Cardiac muscle cell (in vitro differentiated cells and primary cell): ENCODE measurements around the gene CHST14. TPM values are rescaled to one million over a fixed set of nuclear protein-coding genes. Genes with fewer than 3 reads are reported as not detected.
A peak's percentile ranks its signal among the peaks of the same experiment; 100 is the strongest.

ENCODE experiments used
- DNase-seq, 2 donors: peaks; one replicate each; pipeline versions ENCODE4 v3.0.0 to v3.0.0-alpha.2; 2010 to 2017; ENCODE audit warnings: low read depth in 1 of 2, low spot score in 1 of 2
- H3K27ac ChIP-seq: fragments of 200-600 bp; sonication (generic); 2 replicates; pipeline ENCODE4 v1.5.1; 2016
- H3K27me3 ChIP-seq: fragments of 200-600 bp; sonication (generic); 2 replicates; pipeline ENCODE4 v1.6.0; 2016; ENCODE audit warnings: control low read depth
- H3K36me3 ChIP-seq: fragments of 200-600 bp; sonication (generic); 2 replicates; pipeline ENCODE4 v1.5.1; 2016; ENCODE audit warnings: control low read depth
- H3K4me1 ChIP-seq: fragments of 200-600 bp; sonication (generic); 2 replicates; pipeline ENCODE4 v1.8.1; 2017; ENCODE audit warnings: low read depth, mild to moderate bottlenecking, mixed run types
- H3K4me3 ChIP-seq: fragments of 200-600 bp; sonication (generic); 2 replicates; pipeline ENCODE4 v1.5.1; 2016; ENCODE audit warnings: mild to moderate bottlenecking
- H3K9me3 ChIP-seq: fragments of 200-600 bp; sonication (generic); 2 replicates; pipeline ENCODE4 v1.5.1; 2017; ENCODE audit warnings: low read depth, mild to moderate bottlenecking, control low read depth
- polyA plus RNA-seq: library from polyadenylated mRNA; unstranded; fragments of >200 nt; fragmentation: Nextera tagmentation; extraction: Ambion mirVana; gene quantifications from 2 replicates; pipeline ENCODE4 v1.2.1, GENCODE V29; 2016
- total RNA-seq: library from RNA; depleted of rRNA; stranded (reverse); fragments of >200 nt; gene quantifications from 2 replicates; pipeline ENCODE4 v1.2.3, GENCODE V29; 2016
- TF ChIP-seq, protein P1 (sequence below): IDR thresholded peaks from 2 replicates; pipeline ENCODE4 v1.5.1; 2012; ENCODE audit warnings: low read depth, mild to moderate bottlenecking, low read length

Gene CHST14, protein sequence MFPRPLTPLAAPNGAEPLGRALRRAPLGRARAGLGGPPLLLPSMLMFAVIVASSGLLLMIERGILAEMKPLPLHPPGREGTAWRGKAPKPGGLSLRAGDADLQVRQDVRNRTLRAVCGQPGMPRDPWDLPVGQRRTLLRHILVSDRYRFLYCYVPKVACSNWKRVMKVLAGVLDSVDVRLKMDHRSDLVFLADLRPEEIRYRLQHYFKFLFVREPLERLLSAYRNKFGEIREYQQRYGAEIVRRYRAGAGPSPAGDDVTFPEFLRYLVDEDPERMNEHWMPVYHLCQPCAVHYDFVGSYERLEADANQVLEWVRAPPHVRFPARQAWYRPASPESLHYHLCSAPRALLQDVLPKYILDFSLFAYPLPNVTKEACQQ
- total RNA-seq (18.3 and 24.4 TPM in 2 replicates), polyA plus RNA-seq (22.1 and 26.0 TPM in 2 replicates)

DNA sequence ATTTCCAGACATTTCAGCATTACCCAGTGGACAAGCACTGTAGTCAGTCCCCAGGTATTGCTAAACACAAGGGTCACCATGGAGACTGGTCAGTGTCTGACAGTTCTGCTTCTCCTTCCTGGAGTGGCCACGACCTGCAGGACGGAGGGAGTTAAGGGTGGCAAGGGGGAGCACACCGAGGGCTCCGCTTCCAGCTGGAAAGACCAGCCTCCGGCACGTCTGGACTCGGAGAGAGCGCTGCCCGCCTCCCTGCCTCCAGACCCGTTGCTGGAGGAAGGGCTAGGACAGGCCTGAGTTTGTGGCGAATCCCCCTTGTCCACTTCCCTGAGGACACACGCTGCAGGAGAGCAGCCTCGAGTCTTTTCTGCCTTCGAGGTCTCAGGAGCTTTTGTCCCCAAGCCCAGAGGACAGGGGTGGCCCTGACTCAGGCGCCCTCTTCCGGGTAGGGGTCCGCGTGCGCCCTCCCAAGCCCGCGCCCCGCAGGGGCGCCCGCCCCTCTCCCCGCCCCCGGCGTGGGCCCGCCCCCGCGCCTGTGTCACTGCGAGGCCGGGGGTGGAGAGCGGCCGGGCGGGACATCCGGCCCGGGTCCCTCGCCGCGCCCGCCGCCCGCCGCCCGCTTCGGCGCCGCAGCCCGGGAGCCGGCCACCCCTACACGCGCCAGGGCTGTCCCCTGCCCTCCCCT lies at the start of gene CHST14:
TSS of gene CHST14 (plus strand) at position 562 of the 682 bp plus-strand sequence. CDS start 230 bp downstream, outside the sequence.
- Histone ChIP-seq H3K9me3 (no peaks in the 10 kb centered on the region), H3K27me3 (no peaks in the 10 kb centered on the region), H3K4me3 (peak within 1 kb of the TSS; percentile 71), H3K27ac (peak within 1 kb of the TSS; percentile 82), H3K4me1 (peaks cover 5% of the 10 kb centered on the region), H3K36me3 (peaks cover 7% of the 10 kb centered on the region)
- peak; percentile 58 to 87 for DNase-seq
- TF ChIP-seq, protein P1, sequence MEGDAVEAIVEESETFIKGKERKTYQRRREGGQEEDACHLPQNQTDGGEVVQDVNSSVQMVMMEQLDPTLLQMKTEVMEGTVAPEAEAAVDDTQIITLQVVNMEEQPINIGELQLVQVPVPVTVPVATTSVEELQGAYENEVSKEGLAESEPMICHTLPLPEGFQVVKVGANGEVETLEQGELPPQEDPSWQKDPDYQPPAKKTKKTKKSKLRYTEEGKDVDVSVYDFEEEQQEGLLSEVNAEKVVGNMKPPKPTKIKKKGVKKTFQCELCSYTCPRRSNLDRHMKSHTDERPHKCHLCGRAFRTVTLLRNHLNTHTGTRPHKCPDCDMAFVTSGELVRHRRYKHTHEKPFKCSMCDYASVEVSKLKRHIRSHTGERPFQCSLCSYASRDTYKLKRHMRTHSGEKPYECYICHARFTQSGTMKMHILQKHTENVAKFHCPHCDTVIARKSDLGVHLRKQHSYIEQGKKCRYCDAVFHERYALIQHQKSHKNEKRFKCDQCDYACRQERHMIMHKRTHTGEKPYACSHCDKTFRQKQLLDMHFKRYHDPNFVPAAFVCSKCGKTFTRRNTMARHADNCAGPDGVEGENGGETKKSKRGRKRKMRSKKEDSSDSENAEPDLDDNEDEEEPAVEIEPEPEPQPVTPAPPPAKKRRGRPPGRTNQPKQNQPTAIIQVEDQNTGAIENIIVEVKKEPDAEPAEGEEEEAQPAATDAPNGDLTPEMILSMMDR: no peak

DNA sequence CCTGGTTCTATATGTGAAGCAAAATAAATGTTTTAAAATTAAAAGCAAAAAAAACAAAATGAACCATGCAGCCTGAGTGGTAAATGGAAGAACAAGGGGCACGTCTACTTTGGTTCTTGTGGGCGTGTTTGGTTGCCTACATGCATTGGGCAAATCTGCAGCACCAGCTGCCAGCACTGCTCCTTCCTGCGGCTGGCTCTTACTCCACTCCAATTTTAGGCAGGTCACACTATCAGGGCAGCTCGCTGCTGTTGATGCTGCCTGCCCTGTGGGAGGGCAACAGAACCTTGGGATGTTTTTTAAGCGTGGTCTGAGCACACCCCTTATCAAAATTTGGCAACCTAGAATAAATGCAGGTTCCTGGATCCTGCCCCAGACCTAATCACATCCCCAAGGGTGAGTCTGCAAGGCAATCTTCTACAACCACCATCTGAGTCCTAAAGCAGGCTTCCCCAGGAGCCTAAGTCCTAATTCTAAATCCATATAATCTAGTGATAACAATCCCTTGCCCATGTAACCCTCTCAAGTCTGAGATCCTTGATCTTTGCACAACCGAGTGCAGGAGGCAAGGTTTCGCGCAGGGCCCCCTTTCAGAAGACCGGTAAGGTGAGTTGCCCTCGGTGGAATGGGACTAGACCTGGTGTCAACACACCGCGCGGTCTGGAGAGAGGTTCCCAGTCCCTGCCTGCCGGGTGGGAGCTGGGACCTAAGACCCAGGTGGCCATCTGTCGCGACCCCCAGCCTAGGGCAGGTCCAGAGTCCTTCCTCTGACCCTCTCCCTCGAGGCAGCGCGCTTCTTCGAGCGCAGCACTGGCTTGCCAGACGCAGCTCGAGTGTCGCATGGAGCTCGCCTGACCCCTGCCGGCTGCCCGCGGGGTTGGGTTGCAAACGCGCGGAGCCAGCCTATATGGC lies 49.3 kb upstream of the CHST14 start:
- peaks cover 5% of the 10 kb centered on the region for H3K4me1 ChIP-seq
- peaks cover 10% of the 10 kb centered on the region for H3K36me3 ChIP-seq
- no peaks in the 10 kb centered on the region for H3K9me3 ChIP-seq
- TF ChIP-seq, protein P1: peak; percentile 96
- no peaks in the 10 kb centered on the region for H3K27me3 ChIP-seq
- peak; percentile 76 to 80 for DNase-seq
- no peak overlapping the region for H3K4me3 ChIP-seq
- H3K27ac ChIP-seq: no peak overlapping the region

DNA sequence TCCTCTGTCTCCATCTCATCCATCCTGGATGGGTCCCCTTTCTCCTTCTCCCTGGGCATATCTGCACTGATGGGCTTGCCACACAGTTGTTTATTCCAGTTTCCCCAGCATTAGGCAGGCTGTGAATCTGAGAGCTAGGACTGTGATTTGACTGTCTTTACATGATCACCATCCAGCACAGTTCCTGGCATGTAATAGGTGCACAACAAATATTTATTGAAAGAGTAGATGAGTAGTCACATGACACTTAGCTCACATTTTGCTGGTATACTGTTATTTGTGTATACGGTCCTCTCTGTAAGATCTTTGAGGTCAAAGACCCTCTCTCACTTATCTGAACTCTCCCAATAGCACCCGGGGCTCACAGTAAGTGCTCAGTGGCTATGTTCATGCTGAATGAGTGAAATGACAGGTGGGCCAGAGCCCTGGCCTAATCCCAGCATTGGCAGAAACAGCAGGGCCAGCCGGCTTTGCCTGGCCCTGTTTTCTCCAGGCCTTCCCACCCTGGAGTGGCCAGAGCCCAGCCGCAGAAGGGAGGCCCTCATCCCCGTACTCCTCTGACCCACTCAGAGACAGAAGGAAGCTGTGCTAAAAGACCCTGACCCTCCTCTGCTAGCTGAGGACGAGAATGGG lies 46.2 kb upstream of the CHST14 start:
- Histone ChIP-seq H3K36me3 (no peaks in the 10 kb centered on the region), H3K4me3 (no peak overlapping the region), H3K27me3 (no peaks in the 10 kb centered on the region), H3K27ac (no peak overlapping the region), H3K4me1 (peaks cover 5% of the 10 kb centered on the region), H3K9me3 (no peaks in the 10 kb centered on the region)
- no peak for DNase-seq
- TF ChIP-seq, protein P1: no peak

DNA sequence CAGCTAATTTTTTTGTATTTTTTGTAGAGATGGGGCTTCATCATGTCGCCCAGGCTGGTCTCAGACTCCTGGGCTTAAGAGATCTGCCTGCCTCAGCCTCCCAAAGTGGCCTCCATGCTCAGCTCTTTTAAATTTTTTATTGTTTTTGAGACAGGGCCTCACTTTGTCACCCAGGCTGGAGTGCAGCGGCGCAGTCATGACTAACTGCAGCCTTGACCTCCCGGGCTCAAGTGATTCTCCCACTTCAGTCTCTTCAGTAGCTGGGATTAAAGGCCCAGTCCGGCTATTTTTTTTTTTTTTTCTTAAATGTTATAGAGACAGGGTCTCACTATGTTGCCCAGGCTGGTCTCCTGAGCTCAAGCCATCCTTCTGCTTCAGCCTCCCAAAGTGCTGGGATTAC lies 45.1 kb upstream of the CHST14 start:
- Histone ChIP-seq H3K4me1 (peaks cover 5% of the 10 kb centered on the region), H3K27me3 (no peaks in the 10 kb centered on the region), H3K27ac (no peak overlapping the region), H3K9me3 (no peaks in the 10 kb centered on the region), H3K36me3 (no peaks in the 10 kb centered on the region), H3K4me3 (no peak overlapping the region)
- DNase-seq: no peak
- TF ChIP-seq, protein P1: no peak

DNA sequence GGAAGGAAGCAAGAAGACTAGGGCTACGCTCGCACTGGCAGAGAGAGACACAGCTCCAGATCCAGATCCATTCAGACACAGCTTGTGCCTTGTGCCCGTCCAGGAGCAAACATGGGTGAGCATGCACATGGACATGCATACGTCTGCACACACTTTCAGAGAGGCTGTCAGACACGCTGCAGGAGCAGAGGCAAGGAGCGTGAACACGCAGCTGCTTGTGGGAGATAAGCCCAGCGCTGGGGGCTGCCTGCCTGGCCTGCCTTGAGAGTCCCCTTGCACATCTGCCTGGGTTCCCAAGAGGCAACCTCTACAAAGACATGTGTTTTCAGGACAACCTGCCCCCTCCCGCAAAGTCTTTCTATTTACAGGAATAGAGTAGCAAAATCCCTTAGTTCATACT lies 43.6 kb upstream of the CHST14 start:
- TF ChIP-seq, protein P1: no peak
- H3K4me3 ChIP-seq: no peak overlapping the region
- DNase-seq: no peak
- H3K9me3 ChIP-seq: no peaks in the 10 kb centered on the region
- no peaks in the 10 kb centered on the region for H3K27me3 ChIP-seq
- no peaks in the 10 kb centered on the region for H3K4me1 ChIP-seq
- H3K27ac ChIP-seq: no peak overlapping the region
- no peaks in the 10 kb centered on the region for H3K36me3 ChIP-seq
